Measurements from ENCODE around the gene RAP1GAP.
A peak's percentile ranks its signal among the peaks of the same experiment; 100 is the strongest.

RAP1GAP gene

GRCh38 chr1:21628798-21629393 is 40.3 kb downstream of the RAP1GAP start:
- FAIRE-seq: no peak
- DNase-seq (ENCODE audit: low spot score): no peak

- no peak for FAIRE-seq
Observed at GRCh38 chr1:21626921-21627339, 42.2 kb downstream of the RAP1GAP start.

GRCh38 chr1:21625390-21626190 is 43.6 kb downstream of the RAP1GAP start:
- DNase-seq (ENCODE audit: low spot score) (no peak), FAIRE-seq (no peak)

More at GRCh38 chr1:21626921-21627339, 42.2 kb downstream of the RAP1GAP start:
- no peak for DNase-seq (ENCODE audit: low spot score)

- DNase-seq (ENCODE audit: low spot score) (no peak), FAIRE-seq (no peak)
Observed at GRCh38 chr1:21624571-21625389, 44.4 kb downstream of the RAP1GAP start.

- no peak for FAIRE-seq
- no peak for DNase-seq (ENCODE audit: low spot score)
Observed at GRCh38 chr1:21623410-21623961, 45.7 kb downstream of the RAP1GAP start.

- DNase-seq (ENCODE audit: low spot score): peak; percentile 95
- FAIRE-seq: no peak
Observed at GRCh38 chr1:21622466-21623315, 46.5 kb downstream of the RAP1GAP start.

GRCh38 chr1:21621761-21622436 is 47.3 kb downstream of the RAP1GAP start:
- FAIRE-seq (no peak), DNase-seq (ENCODE audit: low spot score) (no peak)

- FAIRE-seq (no peak), DNase-seq (ENCODE audit: low spot score) (no peak)
Observed at GRCh38 chr1:21621051-21621450, 48.1 kb downstream of the RAP1GAP start.

- FAIRE-seq (no peak), DNase-seq (ENCODE audit: low spot score) (no peak)
Observed at GRCh38 chr1:21620496-21620895, 48.7 kb downstream of the RAP1GAP start.

GRCh38 chr1:21620011-21620410 is 49.1 kb downstream of the RAP1GAP start:
- no peak for DNase-seq (ENCODE audit: low spot score)
- FAIRE-seq: no peak

- FAIRE-seq: no peak
- DNase-seq (ENCODE audit: low spot score): no peak
Observed at GRCh38 chr1:21619375-21619947, 49.7 kb downstream of the RAP1GAP start.

GRCh38 chr1:21618561-21619374 is 50.4 kb downstream of the RAP1GAP start:
- FAIRE-seq: no peak
- DNase-seq (ENCODE audit: low spot score): no peak

- FAIRE-seq (no peak), DNase-seq (ENCODE audit: low spot score) (no peak)
Observed at GRCh38 chr1:21618059-21618458, 51.1 kb downstream of the RAP1GAP start.

- no peak for DNase-seq (ENCODE audit: low spot score)
- no peak for FAIRE-seq
Observed at GRCh38 chr1:21617126-21617738, 51.9 kb downstream of the RAP1GAP start.

- FAIRE-seq: no peak
- DNase-seq (ENCODE audit: low spot score): no peak
Observed at GRCh38 chr1:21616372-21616771, 52.8 kb downstream of the RAP1GAP start.

- no peak for FAIRE-seq
- no peak for DNase-seq (ENCODE audit: low spot score)
Observed at GRCh38 chr1:21614419-21615115, 54.6 kb downstream of the RAP1GAP start.

GRCh38 chr1:21613072-21613867 is 55.9 kb downstream of the RAP1GAP start:
- no peak for FAIRE-seq

More at GRCh38 chr1:21613072-21613867, 55.9 kb downstream of the RAP1GAP start:
- DNase-seq (ENCODE audit: low spot score): no peak
